Measurements from ENCODE around the gene CAMK2D. TPM values are rescaled to one million over a fixed set of nuclear protein-coding genes. Genes with fewer than 3 reads are reported as not detected.
A peak's percentile ranks its signal among the peaks of the same experiment; 100 is the strongest.

CAMK2D gene
- total RNA-seq, 2 donors from 2014 or later = 69.5 to 109 TPM

DNA sequence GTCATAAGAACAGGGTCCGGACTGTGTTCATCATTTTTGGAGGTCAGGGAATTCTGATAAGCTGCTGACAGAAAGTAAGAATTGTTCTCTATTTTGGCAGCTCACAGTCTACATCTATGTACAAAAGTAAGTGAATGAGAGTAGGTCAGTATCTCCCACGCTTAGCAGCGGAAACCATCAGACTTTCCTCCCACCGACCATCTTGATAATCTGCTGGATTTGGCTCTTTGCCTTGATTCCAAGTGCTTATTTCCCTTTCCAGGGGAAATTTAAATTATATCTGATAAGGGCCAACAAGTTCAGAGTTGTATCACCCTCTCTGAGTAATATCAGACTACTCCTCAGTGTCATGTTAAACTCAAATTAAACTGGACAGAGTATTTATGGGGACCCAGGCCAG is 118.0 kb downstream of the CAMK2D start:
- TF ChIP-seq, protein P1, sequence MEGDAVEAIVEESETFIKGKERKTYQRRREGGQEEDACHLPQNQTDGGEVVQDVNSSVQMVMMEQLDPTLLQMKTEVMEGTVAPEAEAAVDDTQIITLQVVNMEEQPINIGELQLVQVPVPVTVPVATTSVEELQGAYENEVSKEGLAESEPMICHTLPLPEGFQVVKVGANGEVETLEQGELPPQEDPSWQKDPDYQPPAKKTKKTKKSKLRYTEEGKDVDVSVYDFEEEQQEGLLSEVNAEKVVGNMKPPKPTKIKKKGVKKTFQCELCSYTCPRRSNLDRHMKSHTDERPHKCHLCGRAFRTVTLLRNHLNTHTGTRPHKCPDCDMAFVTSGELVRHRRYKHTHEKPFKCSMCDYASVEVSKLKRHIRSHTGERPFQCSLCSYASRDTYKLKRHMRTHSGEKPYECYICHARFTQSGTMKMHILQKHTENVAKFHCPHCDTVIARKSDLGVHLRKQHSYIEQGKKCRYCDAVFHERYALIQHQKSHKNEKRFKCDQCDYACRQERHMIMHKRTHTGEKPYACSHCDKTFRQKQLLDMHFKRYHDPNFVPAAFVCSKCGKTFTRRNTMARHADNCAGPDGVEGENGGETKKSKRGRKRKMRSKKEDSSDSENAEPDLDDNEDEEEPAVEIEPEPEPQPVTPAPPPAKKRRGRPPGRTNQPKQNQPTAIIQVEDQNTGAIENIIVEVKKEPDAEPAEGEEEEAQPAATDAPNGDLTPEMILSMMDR (IDR thresholded peaks at IDR 0.05) = no peak

DNA sequence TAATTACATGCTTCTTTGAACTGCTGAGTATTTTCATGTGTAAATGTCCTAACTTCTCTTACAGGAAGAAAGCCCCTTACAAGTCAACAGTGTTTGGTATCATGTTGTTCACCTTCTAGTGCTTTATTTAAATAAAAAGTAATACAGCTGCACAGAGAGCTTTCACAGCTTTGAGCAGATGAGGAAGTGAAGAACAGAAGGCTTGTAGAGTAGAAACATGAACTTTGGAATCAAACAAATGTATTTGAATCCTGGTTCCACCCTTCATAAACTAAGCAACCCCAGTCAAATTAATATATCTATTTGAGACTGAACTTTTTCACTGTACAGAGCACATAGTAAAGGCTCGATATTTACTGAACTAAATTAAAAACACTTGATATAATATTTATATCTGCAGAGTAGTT is 120.5 kb downstream of the CAMK2D start:
- TF ChIP-seq, protein P1 (IDR thresholded peaks at IDR 0.05) = no peak
- no peaks in the 10 kb centered on the region for H3K9me3 ChIP-seq
- H3K9ac ChIP-seq (ENCODE audit: low read depth in 2 of 2, low read length in 2 of 2) = peak overlapping the region in 1 of 2 donors; percentile 66
- no peak overlapping the region for H3K4me3 ChIP-seq
- DNase-seq = no peak
- no peaks in the 10 kb centered on the region for H3K27me3 ChIP-seq
- peaks cover 26% of the 10 kb centered on the region for H3K4me1 ChIP-seq
- intact Hi-C loops (cut with DNase I) = no loop called here
- H3K27ac ChIP-seq = peak overlapping the region; percentile 79
- no peaks in the 10 kb centered on the region for H3K36me3 ChIP-seq

More for the DNA sequence above, 118.0 kb downstream of the CAMK2D start:
- peak overlapping the region in 1 of 2 donors; percentile 2 for H3K9ac ChIP-seq (ENCODE audit: low read depth in 2 of 2, low read length in 2 of 2)
- H3K4me1 ChIP-seq = peaks cover 19% of the 10 kb centered on the region
- H3K27ac ChIP-seq = no peak overlapping the region
- no peaks in the 10 kb centered on the region for H3K9me3 ChIP-seq
- no peaks in the 10 kb centered on the region for H3K36me3 ChIP-seq
- no peak overlapping the region for H3K4me3 ChIP-seq
- intact Hi-C loops (cut with DNase I) = no loop called here
- DNase-seq = no peak
- no peaks in the 10 kb centered on the region for H3K27me3 ChIP-seq

DNA sequence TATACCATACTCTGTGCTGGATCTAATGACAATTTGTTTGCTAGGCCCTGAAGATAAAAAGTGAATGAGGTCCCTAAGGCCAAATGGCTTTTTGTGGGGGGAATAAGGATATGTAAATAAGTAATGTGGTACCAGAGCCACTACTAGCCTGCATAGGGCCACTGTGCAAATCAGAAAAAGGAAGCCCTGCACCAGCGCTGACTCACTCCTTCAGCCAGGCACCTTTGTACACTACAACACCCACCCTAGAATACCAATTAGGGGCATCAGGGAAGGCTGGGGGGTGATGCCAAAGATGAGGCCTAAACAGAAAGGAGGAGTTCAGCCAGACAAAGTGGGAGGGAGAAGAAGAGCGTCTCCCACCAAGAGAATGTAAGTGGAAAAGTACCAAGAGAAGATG is 122.2 kb downstream of the CAMK2D start:
- TF ChIP-seq, protein P1 (IDR thresholded peaks at IDR 0.05) = no peak
- intact Hi-C loops (cut with DNase I) = no loop called here
- DNase-seq = peak; percentile 49
- Histone ChIP-seq H3K27me3 (no peaks in the 10 kb centered on the region), H3K4me3 (no peak overlapping the region), H3K36me3 (no peaks in the 10 kb centered on the region), H3K4me1 (peaks cover 20% of the 10 kb centered on the region), H3K27ac (peak overlapping the region; percentile 79), H3K9me3 (no peaks in the 10 kb centered on the region), H3K9ac (ENCODE audit: low read depth in 2 of 2, low read length in 2 of 2) (peak overlapping the region in 1 of 2 donors; percentile 66)

DNA sequence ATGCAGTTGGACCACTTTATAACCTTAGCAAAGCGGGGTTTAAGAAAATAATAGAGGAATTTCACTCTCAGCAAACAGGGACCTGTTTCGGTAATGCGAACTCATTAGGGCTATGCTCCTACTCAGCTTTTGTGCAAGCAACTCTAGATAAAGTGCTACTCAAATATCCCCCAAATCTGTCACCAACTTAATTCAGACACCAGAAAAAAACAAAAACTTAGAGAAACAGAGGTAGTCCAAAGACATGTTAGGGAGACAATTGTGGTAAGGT is 123.0 kb downstream of the CAMK2D start:
- Histone ChIP-seq H3K9me3 (no peaks in the 10 kb centered on the region), H3K36me3 (no peaks in the 10 kb centered on the region), H3K9ac (ENCODE audit: low read depth in 2 of 2, low read length in 2 of 2) (no peak overlapping the region), H3K27me3 (no peaks in the 10 kb centered on the region), H3K4me3 (no peak overlapping the region), H3K4me1 (peaks cover 20% of the 10 kb centered on the region), H3K27ac (no peak overlapping the region)
- intact Hi-C loops (cut with DNase I) = no loop called here
- TF ChIP-seq, protein P1 (IDR thresholded peaks at IDR 0.05) = no peak
- DNase-seq = no peak

DNA sequence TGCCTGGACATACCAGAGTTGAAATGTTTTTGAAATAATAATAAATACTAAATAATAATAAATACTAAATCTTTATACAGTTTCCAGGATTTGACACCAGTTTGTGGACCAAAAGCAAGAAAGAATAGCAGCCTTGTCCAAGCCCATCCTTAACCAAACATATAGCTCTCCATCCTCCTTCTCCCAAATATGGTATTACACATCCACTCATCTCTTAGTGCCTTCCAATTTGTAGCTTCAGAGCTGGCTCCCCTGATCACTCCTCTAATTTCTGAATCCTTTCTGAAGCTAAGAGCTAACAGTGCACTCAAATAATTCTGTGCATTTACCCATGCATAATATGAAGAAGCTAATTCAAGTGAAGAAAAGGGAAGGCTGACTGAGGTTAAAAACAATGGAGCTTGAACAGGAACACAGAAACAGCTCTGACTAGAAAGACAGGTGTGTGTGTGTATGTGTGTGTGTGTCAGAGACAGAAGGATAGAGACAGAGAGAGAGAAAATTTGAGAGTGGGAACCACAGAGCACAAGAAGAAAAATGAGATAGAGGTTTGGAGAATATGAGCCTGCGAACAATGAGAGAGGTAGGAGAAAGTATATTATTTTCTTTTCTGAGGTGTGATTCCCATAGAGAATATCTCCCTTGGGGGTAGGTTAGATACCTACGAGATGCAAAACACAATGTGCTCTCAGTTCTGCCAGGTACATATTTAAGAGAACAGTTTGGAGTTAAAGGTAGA is 123.5 kb downstream of the CAMK2D start:
- Histone ChIP-seq H3K4me3 (no peak overlapping the region), H3K27ac (no peak overlapping the region), H3K4me1 (peaks cover 15% of the 10 kb centered on the region), H3K36me3 (no peaks in the 10 kb centered on the region), H3K27me3 (no peaks in the 10 kb centered on the region), H3K9ac (ENCODE audit: low read depth in 2 of 2, low read length in 2 of 2) (no peak overlapping the region), H3K9me3 (no peaks in the 10 kb centered on the region)
- intact Hi-C loops (cut with DNase I) = no loop called here
- TF ChIP-seq, protein P1 (IDR thresholded peaks at IDR 0.05) = no peak
- DNase-seq = no peak

Data from colonic mucosa (tissue), 4 donors.